Stomach (tissue), 9 donors: ENCODE measurements around the gene IBTK. TPM values are rescaled to one million over a fixed set of nuclear protein-coding genes. Genes with fewer than 3 reads are reported as not detected.

ENCODE experiments used
- DNase-seq, 2 donors: peaks; one replicate each; pipeline versions ENCODE4 v3.0.0 to v3.0.0-alpha.2; 2013 to 2019
- H3K27ac ChIP-seq, 5 donors: fragments of 200-600 bp in 4 of 5; sonication (generic) in 4 of 5; one replicate each; pipeline ENCODE4 v1.5.1; 2013 to 2019; ENCODE audit warnings: mild to moderate bottlenecking in 1 of 5, moderate library complexity in 1 of 5
- H3K27me3 ChIP-seq, 3 donors: fragments of 200-600 bp; sonication (generic); one replicate each; pipeline ENCODE4 v1.5.1; 2017 to 2019; ENCODE audit warnings: mixed run types in 1 of 3
- H3K36me3 ChIP-seq, 4 donors: fragments of 200-600 bp; sonication (generic); 1 replicate in 3 of 4; 2 replicates in 1 of 4; pipeline ENCODE4 v1.5.1; 2016 to 2019
- H3K4me1 ChIP-seq, 4 donors: fragments of 200-600 bp; sonication (generic); one replicate each; pipeline ENCODE4 v1.5.1; 2016 to 2019
- H3K4me3 ChIP-seq, 4 donors: fragments of 200-600 bp; sonication (generic) in 3 of 4; one replicate each; pipeline ENCODE4 v1.5.1; 2016 to 2019; ENCODE audit warnings: mild to moderate bottlenecking in 1 of 4
- H3K9me3 ChIP-seq, 4 donors: fragments of 200-600 bp; sonication (generic); one replicate each; pipeline ENCODE4 v1.5.1; 2016 to 2019
- EP300 ChIP-seq: sonication (generic); formaldehyde crosslinking; IDR thresholded peaks from one replicate; pipeline ENCODE4 v1.6.1; 2017; ENCODE audit warnings: antibody characterized with exemption
- POLR2A ChIP-seq, 4 donors: fragments of 450-650 bp; IDR thresholded peaks; one replicate each; pipeline ENCODE4 v1.6.1; 2016; ENCODE audit warnings: antibody characterized with exemption in 4 of 4, control low read depth in 2 of 4, mild to moderate bottlenecking in 1 of 4, moderate library complexity in 1 of 4
- POLR2AphosphoS5 ChIP-seq, 3 donors: sonication (generic); formaldehyde crosslinking; IDR thresholded peaks; one replicate each; pipeline ENCODE4 v1.6.1; 2016; ENCODE audit warnings: antibody characterized with exemption in 3 of 3
- WGBS, 5 donors: extraction: QIAGEN DNeasy Blood & Tissue Kit in 3 of 5; methylation state at CpG; one replicate each; pipeline versions ENCODE4 v1.1.5 to v1.1.7; 2013 to 2018; 5-methylcytosine and 5-hydroxymethylcytosine counted together
- intact Hi-C: fragments of 100-400 bp; cut with DNase I; formaldehyde crosslinking; loops from one replicate; pipeline ENCODE4 v1.15.1; 2023; ENCODE audit warnings: low total_unique reads
- polyA plus RNA-seq, 3 donors: library from polyadenylated mRNA; stranded (reverse); fragments of 200-250 nt; gene quantifications; one replicate each; pipeline ENCODE4 v1.2.3, GENCODE V29; 2013
- total RNA-seq, 5 donors: library from RNA; depleted of rRNA; stranded (reverse); fragments of >200 nt; gene quantifications; one replicate each; pipeline versions ENCODE4 v1.1.0 to v1.2.3, GENCODE V29; 2014 to 2016
- TF ChIP-seq, protein P1 (sequence below), 7 experiments: fragments of 450-650 bp in 4 of 7; fragments of 200-600 bp in 3 of 7; sonication (generic) in 3 of 7; IDR thresholded peaks; one replicate each; pipeline ENCODE4 v1.5.1; 2016 to 2019; ENCODE audit warnings: antibody characterized with exemption in 7 of 7, control low read depth in 2 of 7, mild to moderate bottlenecking in 1 of 7
- donor health status: healthy with polysubstance abuse.
- donor health status: Bipolar disorder and iron deficiency.
- donor health status: healthy.

Gene IBTK
- total and polyA plus RNA-seq, 8 donors, result 15.9 to 93.4 (median 31.1) TPM

DNA sequence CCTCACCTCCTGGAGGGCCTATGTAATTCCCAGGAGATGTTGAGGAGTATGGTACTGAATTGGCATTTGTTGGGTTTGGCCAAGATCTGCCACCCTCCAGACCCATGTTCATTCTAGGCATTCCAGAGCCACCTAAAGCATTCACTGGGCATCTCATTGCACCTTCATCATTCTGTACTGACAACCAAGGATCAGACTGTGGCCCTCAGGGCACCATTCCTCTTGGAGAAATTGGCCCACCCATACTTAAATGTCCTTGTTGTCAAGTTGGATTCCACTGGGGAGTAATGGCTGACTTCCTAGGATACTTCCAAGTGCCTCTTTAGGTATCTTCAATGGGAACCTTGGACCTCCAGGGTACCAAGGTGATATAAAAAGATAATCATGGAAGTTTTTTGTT lies 16.8 kb upstream of the IBTK start:
- H3K4me1 ChIP-seq, result peaks cover 0 to 18% (median 0%) of the 10 kb centered on the region in 4 donors
- intact Hi-C loops, result loop anchor here (10.0 kb wide), 1 partner anchor 790 kb away; no protein-coding TSS in a partner anchor
- no peak overlapping the region for H3K27ac ChIP-seq
- H3K27me3 ChIP-seq, result no peaks in the 10 kb centered on the region
- no peak for DNase-seq
- no peaks in the 10 kb centered on the region for H3K9me3 ChIP-seq
- H3K36me3 ChIP-seq, result no peaks in the 10 kb centered on the region
- TF ChIP-seq, protein P1, sequence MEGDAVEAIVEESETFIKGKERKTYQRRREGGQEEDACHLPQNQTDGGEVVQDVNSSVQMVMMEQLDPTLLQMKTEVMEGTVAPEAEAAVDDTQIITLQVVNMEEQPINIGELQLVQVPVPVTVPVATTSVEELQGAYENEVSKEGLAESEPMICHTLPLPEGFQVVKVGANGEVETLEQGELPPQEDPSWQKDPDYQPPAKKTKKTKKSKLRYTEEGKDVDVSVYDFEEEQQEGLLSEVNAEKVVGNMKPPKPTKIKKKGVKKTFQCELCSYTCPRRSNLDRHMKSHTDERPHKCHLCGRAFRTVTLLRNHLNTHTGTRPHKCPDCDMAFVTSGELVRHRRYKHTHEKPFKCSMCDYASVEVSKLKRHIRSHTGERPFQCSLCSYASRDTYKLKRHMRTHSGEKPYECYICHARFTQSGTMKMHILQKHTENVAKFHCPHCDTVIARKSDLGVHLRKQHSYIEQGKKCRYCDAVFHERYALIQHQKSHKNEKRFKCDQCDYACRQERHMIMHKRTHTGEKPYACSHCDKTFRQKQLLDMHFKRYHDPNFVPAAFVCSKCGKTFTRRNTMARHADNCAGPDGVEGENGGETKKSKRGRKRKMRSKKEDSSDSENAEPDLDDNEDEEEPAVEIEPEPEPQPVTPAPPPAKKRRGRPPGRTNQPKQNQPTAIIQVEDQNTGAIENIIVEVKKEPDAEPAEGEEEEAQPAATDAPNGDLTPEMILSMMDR (IDR thresholded peaks at IDR 0.05), result no peak
- TF ChIP-seq EP300, result no peak
- no peak for TF ChIP-seq POLR2AphosphoS5 (IDR thresholded peaks at IDR 0.05)
- no peak for TF ChIP-seq POLR2A (IDR thresholded peaks at IDR 0.05)
- H3K4me3 ChIP-seq, result no peak overlapping the region

DNA sequence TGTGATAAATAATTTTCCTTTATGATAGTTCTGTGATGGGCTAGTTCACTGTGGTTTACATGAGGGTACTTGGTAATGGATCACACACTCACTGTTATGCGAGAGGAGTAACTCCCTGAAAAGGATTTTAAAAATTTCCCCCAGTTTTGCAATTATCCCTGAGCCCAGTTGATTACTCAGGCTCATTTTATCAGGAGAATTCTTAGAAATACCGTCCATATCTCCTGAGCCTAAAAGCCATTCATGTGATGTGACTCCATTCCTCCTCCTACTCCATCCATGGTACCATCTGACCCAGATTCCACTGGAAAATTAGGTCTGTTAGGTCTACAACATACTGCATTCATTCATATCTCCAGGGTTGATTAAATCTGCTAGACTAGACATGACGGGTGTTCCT lies 16.4 kb upstream of the IBTK start:
- Histone ChIP-seq H3K9me3 (no peaks in the 10 kb centered on the region), H3K4me3 (no peak overlapping the region), H3K27ac (no peak overlapping the region), H3K27me3 (no peaks in the 10 kb centered on the region), H3K36me3 (no peaks in the 10 kb centered on the region), H3K4me1 (peaks cover 0 to 18% (median 0%) of the 10 kb centered on the region in 4 donors)
- TF ChIP-seq EP300 (no peak), POLR2AphosphoS5 (IDR thresholded peaks at IDR 0.05) (no peak), POLR2A (IDR thresholded peaks at IDR 0.05) (no peak)
- TF ChIP-seq, protein P1 (IDR thresholded peaks at IDR 0.05), result no peak
- intact Hi-C loops, result loop anchor here (10.0 kb wide), 1 partner anchor 791 kb away; no protein-coding TSS in a partner anchor
- no peak for DNase-seq
- WGBS, 5 donors, result 87 to 94% (median 89%) methylated on average over 3 of the region's 3 CpGs

DNA sequence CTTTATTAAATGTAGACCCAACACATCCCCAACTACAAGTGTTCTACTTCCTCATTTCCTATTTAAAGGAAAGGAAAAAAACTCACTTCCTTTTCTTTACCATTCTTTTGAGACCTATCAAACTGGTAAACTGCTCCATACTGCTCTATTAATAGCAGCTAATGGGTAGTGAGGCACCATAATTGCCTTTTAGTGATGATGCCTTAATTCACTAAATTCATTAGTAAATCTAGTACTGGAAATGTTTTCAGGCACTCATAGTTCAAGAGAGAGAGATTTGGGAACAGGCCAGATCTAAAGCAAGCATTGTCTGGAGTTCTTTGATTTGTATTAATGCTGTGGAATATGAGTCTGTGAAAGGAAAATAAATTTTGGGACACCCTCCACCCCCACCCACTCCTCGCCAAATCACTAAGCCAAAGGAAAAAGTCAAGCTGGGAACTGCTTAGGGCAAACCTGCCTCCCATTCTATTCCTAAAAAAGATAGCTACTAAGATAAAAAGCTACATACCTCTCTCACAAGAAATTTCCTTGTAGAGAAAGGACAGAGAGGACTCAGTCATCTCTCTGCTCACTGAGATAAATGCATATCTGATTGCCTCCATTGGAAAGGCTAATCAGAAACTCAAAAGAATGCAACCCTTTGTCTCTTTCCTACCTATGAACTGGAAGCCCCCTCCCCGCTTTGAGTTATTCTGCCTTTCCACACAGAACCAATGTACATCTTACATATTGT lies 13.6 kb upstream of the IBTK start:
- Histone ChIP-seq H3K9me3 (no peaks in the 10 kb centered on the region), H3K4me3 (no peak overlapping the region), H3K27ac (peak overlapping the region in 1 of 5 donors; percentile 23), H3K36me3 (no peaks in the 10 kb centered on the region), H3K27me3 (no peaks in the 10 kb centered on the region), H3K4me1 (peaks cover 0 to 18% (median 0%) of the 10 kb centered on the region in 4 donors)
- TF ChIP-seq, protein P1 (IDR thresholded peaks at IDR 0.05), result no peak
- TF ChIP-seq POLR2A (IDR thresholded peaks at IDR 0.05), result no peak
- no peak for TF ChIP-seq EP300
- TF ChIP-seq POLR2AphosphoS5 (IDR thresholded peaks at IDR 0.05), result no peak
- intact Hi-C loops, result loop anchor here (10.0 kb wide), 1 partner anchor 794 kb away; no protein-coding TSS in a partner anchor
- DNase-seq, result no peak
- 79 to 87% (median 84%) methylated on average over 2 of the region's 2 CpGs for WGBS, 5 donors

DNA sequence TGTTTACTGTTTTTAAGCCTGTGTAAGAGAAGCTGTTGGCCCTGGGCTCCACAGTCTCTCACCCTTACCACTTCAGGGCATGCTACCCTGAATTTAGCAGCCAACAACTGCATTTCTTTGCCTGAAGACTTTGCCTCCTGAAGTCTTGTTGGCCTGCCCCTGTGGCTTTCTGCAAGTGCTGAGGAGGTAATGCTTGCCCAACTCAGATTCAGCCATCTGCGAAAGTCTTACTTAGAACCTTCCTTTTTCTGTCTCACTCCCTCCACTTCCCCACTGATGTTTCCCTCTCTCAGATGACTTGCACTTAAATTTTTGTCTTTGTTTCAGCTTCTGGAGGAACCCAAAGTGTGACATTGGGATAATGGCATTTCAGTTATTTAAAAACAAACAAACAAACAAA lies 11.8 kb upstream of the IBTK start:
- no peak for TF ChIP-seq POLR2A (IDR thresholded peaks at IDR 0.05)
- TF ChIP-seq POLR2AphosphoS5 (IDR thresholded peaks at IDR 0.05), result no peak
- TF ChIP-seq, protein P1 (IDR thresholded peaks at IDR 0.05), result no peak
- no peak for TF ChIP-seq EP300
- Histone ChIP-seq H3K4me1 (peaks cover 0 to 18% (median 0%) of the 10 kb centered on the region in 4 donors), H3K36me3 (no peaks in the 10 kb centered on the region), H3K4me3 (no peak overlapping the region), H3K27ac (no peak overlapping the region), H3K27me3 (no peaks in the 10 kb centered on the region), H3K9me3 (no peaks in the 10 kb centered on the region)
- WGBS, 5 donors, result 67 to 93% (median 91%) methylated on average over 1 of the region's 1 CpG
- DNase-seq, result no peak
- intact Hi-C loops, result no loop called here
